ENCODE data around the gene TRAPPC3L. TPM values are rescaled to one million over a fixed set of nuclear protein-coding genes. Genes with fewer than 3 reads are reported as not detected.

Gene TRAPPC3L
- total RNA-seq, 1 donor from 2014 or later, result not detected

- no peaks in the 10 kb centered on the region for H3K9me3 Mint-ChIP-seq
These were observed 17.4 kb downstream of the TRAPPC3L start for GRCh38 chr6:116528133-116528532.

GRCh38 chr6:116524236-116524635, 21.2 kb downstream of the TRAPPC3L start:
- Mint-ChIP-seq H3K36me3 (no peaks in the 10 kb centered on the region), H3K9me3 (no peaks in the 10 kb centered on the region), H3K4me1 (peaks cover 8% of the 10 kb centered on the region), H3K27ac (no peak overlapping the region), H3K27me3 (ENCODE audit: insufficient read depth, low read depth) (peaks cover 2% of the 10 kb centered on the region), H3K4me3 (no peak overlapping the region)
- TF ChIP-seq CTCF (IDR thresholded peaks at IDR 0.05), result no peak
- TF ChIP-seq EZH2 (IDR thresholded peaks at IDR 0.05), result no peak
- TF ChIP-seq EZH2phosphoT487 (IDR thresholded peaks at IDR 0.05), result no peak
- H3K4me2 ChIP-seq, result no peak overlapping the region
- peaks cover 8% of the 10 kb centered on the region for H3K4me1 ChIP-seq
- H3K36me3 ChIP-seq, result no peaks in the 10 kb centered on the region
- H3K9me3 ChIP-seq (ENCODE audit: low read depth), result no peaks in the 10 kb centered on the region
- no peaks in the 10 kb centered on the region for H3F3A ChIP-seq (ENCODE audit: low read depth)
- no peak for DNase-seq (ENCODE audit: low spot score)
- no peaks in the 10 kb centered on the region for H4K20me1 ChIP-seq (ENCODE audit: low read depth)
- no peaks in the 10 kb centered on the region for H3K79me2 ChIP-seq (ENCODE audit: low read depth)
- H3K9ac ChIP-seq, result no peak overlapping the region
- peak overlapping the region; percentile 4 for H2AFZ ChIP-seq (replicated peaks)
- no peak overlapping the region for H3K27ac ChIP-seq
- H3K4me3 ChIP-seq, result no peak overlapping the region
- no peaks in the 10 kb centered on the region for H3K27me3 ChIP-seq

More at GRCh38 chr6:116528133-116528532, 17.4 kb downstream of the TRAPPC3L start:
- DNase-seq (ENCODE audit: low spot score), result no peak
- Mint-ChIP-seq H3K36me3 (no peaks in the 10 kb centered on the region), H3K4me3 (no peak overlapping the region), H3K27me3 (ENCODE audit: insufficient read depth, low read depth) (no peaks in the 10 kb centered on the region), H3K4me1 (peaks cover 35% of the 10 kb centered on the region), H3K27ac (no peak overlapping the region)
- Histone ChIP-seq H3K27me3 (no peaks in the 10 kb centered on the region), H3K79me2 (ENCODE audit: low read depth) (no peaks in the 10 kb centered on the region), H3K36me3 (no peaks in the 10 kb centered on the region), H3K27ac (no peak overlapping the region), H3K9me3 (ENCODE audit: low read depth) (no peaks in the 10 kb centered on the region), H3K4me3 (no peak overlapping the region), H3F3A (ENCODE audit: low read depth) (peaks cover 11% of the 10 kb centered on the region), H4K20me1 (ENCODE audit: low read depth) (no peaks in the 10 kb centered on the region), H3K4me1 (peaks cover 21% of the 10 kb centered on the region), H3K9ac (no peak overlapping the region), H2AFZ (replicated peaks) (no peak overlapping the region), H3K4me2 (no peak overlapping the region)
- TF ChIP-seq EZH2phosphoT487 (IDR thresholded peaks at IDR 0.05), result no peak

GRCh38 chr6:116522896-116523295, 22.6 kb downstream of the TRAPPC3L start:
- H3K9me3 ChIP-seq (ENCODE audit: low read depth), result no peaks in the 10 kb centered on the region
- no peaks in the 10 kb centered on the region for H3K9me3 Mint-ChIP-seq
- H3K27me3 ChIP-seq, result no peaks in the 10 kb centered on the region
- H4K20me1 ChIP-seq (ENCODE audit: low read depth), result no peaks in the 10 kb centered on the region
- H3K4me3 Mint-ChIP-seq, result no peak overlapping the region
- H3K4me2 ChIP-seq, result no peak overlapping the region
- peaks cover 7% of the 10 kb centered on the region for H3K27me3 Mint-ChIP-seq (ENCODE audit: insufficient read depth, low read depth)
- H3K27ac Mint-ChIP-seq, result no peak overlapping the region
- TF ChIP-seq CTCF (IDR thresholded peaks at IDR 0.05), result no peak
- TF ChIP-seq EZH2 (IDR thresholded peaks at IDR 0.05), result no peak
- no peak for TF ChIP-seq EZH2phosphoT487 (IDR thresholded peaks at IDR 0.05)
- no peaks in the 10 kb centered on the region for H3K79me2 ChIP-seq (ENCODE audit: low read depth)
- H3F3A ChIP-seq (ENCODE audit: low read depth), result no peaks in the 10 kb centered on the region
- DNase-seq (ENCODE audit: low spot score), result no peak
- H3K36me3 Mint-ChIP-seq, result peaks cover 4% of the 10 kb centered on the region
- H3K36me3 ChIP-seq, result no peaks in the 10 kb centered on the region
- H3K4me1 ChIP-seq, result no peaks in the 10 kb centered on the region
- no peak overlapping the region for H2AFZ ChIP-seq (replicated peaks)
- peaks cover 5% of the 10 kb centered on the region for H3K4me1 Mint-ChIP-seq
- no peak overlapping the region for H3K9ac ChIP-seq
- H3K27ac ChIP-seq, result no peak overlapping the region
- H3K4me3 ChIP-seq, result no peak overlapping the region

GRCh38 chr6:116518621-116519368, 26.7 kb downstream of the TRAPPC3L start:
- Mint-ChIP-seq H3K4me3 (no peak overlapping the region), H3K4me1 (peaks cover 13% of the 10 kb centered on the region), H3K9me3 (no peaks in the 10 kb centered on the region), H3K27ac (peak overlapping the region; percentile 38), H3K36me3 (peaks cover 12% of the 10 kb centered on the region), H3K27me3 (ENCODE audit: insufficient read depth, low read depth) (peaks cover 7% of the 10 kb centered on the region)
- Histone ChIP-seq H2AFZ (replicated peaks) (no peak overlapping the region), H3K4me1 (no peaks in the 10 kb centered on the region), H3F3A (ENCODE audit: low read depth) (no peaks in the 10 kb centered on the region), H3K27me3 (no peaks in the 10 kb centered on the region), H3K36me3 (no peaks in the 10 kb centered on the region), H3K4me2 (no peak overlapping the region), H3K4me3 (no peak overlapping the region), H4K20me1 (ENCODE audit: low read depth) (no peaks in the 10 kb centered on the region), H3K9ac (no peak overlapping the region), H3K27ac (no peak overlapping the region), H3K79me2 (ENCODE audit: low read depth) (no peaks in the 10 kb centered on the region), H3K9me3 (ENCODE audit: low read depth) (no peaks in the 10 kb centered on the region)
- TF ChIP-seq CTCF (IDR thresholded peaks at IDR 0.05), result no peak
- TF ChIP-seq EZH2 (IDR thresholded peaks at IDR 0.05), result no peak
- no peak for TF ChIP-seq EZH2phosphoT487 (IDR thresholded peaks at IDR 0.05)
- no peak for DNase-seq (ENCODE audit: low spot score)

Measured in neural progenitor cell (in vitro differentiated cells).